Hepatocyte (in vitro differentiated cells): ENCODE data around the gene GRID1.

Experiments
- CTCF ChIP-seq: fragments of 200-600 bp; sonication (generic); IDR thresholded peaks from 2 replicates; pipeline ENCODE4 v1.5.1; 2016; ENCODE audit warnings: antibody characterized with exemption, mild to moderate bottlenecking; ENCODE audit not compliant: poor library complexity
- EZH2 ChIP-seq: fragments of 200-600 bp; sonication (generic); IDR thresholded peaks from 2 replicates; pipeline ENCODE4 v1.6.1; 2016; ENCODE audit warnings: antibody characterized with exemption, mild to moderate bottlenecking, borderline replicate concordance
- EZH2phosphoT487 ChIP-seq: fragments of 200-600 bp; sonication (generic); IDR thresholded peaks from one replicate; pipeline ENCODE4 v1.6.1; 2018; ENCODE audit warnings: antibody characterized with exemption, mild to moderate bottlenecking, low read depth, moderate library complexity; ENCODE audit not compliant: unreplicated experiment, severe bottlenecking

- TF ChIP-seq EZH2phosphoT487 (no peak), EZH2 (no peak), CTCF (no peak)
Measured at GRCh38 chr10:85598646-85599045, 767.9 kb downstream of the GRID1 start.
